Measurements from ENCODE around the gene TRIO. TPM values are rescaled to one million over a fixed set of nuclear protein-coding genes. Genes with fewer than 3 reads are reported as not detected.

Gene TRIO
- total and polyA plus RNA-seq, 2 donors (not counting 1 experiment from before 2014, with no cell fraction given), result 134 to 281 TPM

GRCh38 chr5:14395411-14395810, 252.3 kb downstream of the TRIO start:
- peaks cover 21% of the 10 kb centered on the region for H3K36me3 ChIP-seq (ENCODE audit: control insufficient read depth, insufficient read depth, low read length)
- no peak for DNase-seq (ENCODE audit: low read depth in 2 of 2)
- H3K27me3 ChIP-seq (ENCODE audit: control insufficient read depth, insufficient read depth, low read length), result no peaks in the 10 kb centered on the region
- peaks cover 32% of the 10 kb centered on the region for H3K4me1 ChIP-seq (ENCODE audit: control insufficient read depth, extremely low read depth, insufficient read depth, low read length)
- H3K4me3 ChIP-seq (replicated peaks in 1 of 4; ENCODE audit: control extremely low read depth in 1 of 4, insufficient read depth in 1 of 4, low read depth in 3 of 4, low read length in 4 of 4), result no peak overlapping the region
- H2AFZ ChIP-seq (ENCODE audit: low read length), result no peak overlapping the region
- no peaks in the 10 kb centered on the region for H4K20me1 ChIP-seq (ENCODE audit: control insufficient read depth, extremely low read depth, insufficient read depth, low read length)
- no peak overlapping the region for H3K4me2 ChIP-seq (ENCODE audit: extremely low read depth, insufficient read depth, low read length)
- no peak overlapping the region for H3K27ac ChIP-seq (ENCODE audit: insufficient read depth, low read length)
- H3K9ac ChIP-seq (ENCODE audit: insufficient read depth, low read length), result no peak overlapping the region
- peaks cover 3% of the 10 kb centered on the region for H3K79me2 ChIP-seq (ENCODE audit: control insufficient read depth, insufficient read depth, low read length)
- H3K9me3 ChIP-seq (ENCODE audit: control insufficient read depth, insufficient read depth, low read depth, low read length), result no peaks in the 10 kb centered on the region
- TF ChIP-seq CTCF (conservative IDR thresholded peaks at IDR 0.05 in 1 of 2, IDR thresholded peaks at IDR 0.05 in 1 of 2; ENCODE audit: low read depth in 1 of 2, low read length in 2 of 2) (no peak), EZH2 (IDR thresholded peaks at IDR 0.05; ENCODE audit: low read length, missing control alignments) (no peak)

GRCh38 chr5:14396066-14396465, 252.9 kb downstream of the TRIO start:
- Histone ChIP-seq H4K20me1 (ENCODE audit: control insufficient read depth, extremely low read depth, insufficient read depth, low read length) (no peaks in the 10 kb centered on the region), H3K27me3 (ENCODE audit: control insufficient read depth, insufficient read depth, low read length) (no peaks in the 10 kb centered on the region), H3K79me2 (ENCODE audit: control insufficient read depth, insufficient read depth, low read length) (peaks cover 8% of the 10 kb centered on the region), H3K9ac (ENCODE audit: insufficient read depth, low read length) (no peak overlapping the region), H3K4me2 (ENCODE audit: extremely low read depth, insufficient read depth, low read length) (no peak overlapping the region), H3K4me3 (replicated peaks in 1 of 4; ENCODE audit: control extremely low read depth in 1 of 4, insufficient read depth in 1 of 4, low read depth in 3 of 4, low read length in 4 of 4) (no peak overlapping the region), H2AFZ (ENCODE audit: low read length) (no peak overlapping the region), H3K36me3 (ENCODE audit: control insufficient read depth, insufficient read depth, low read length) (peaks cover 20% of the 10 kb centered on the region), H3K4me1 (ENCODE audit: control insufficient read depth, extremely low read depth, insufficient read depth, low read length) (peaks cover 35% of the 10 kb centered on the region), H3K9me3 (ENCODE audit: control insufficient read depth, insufficient read depth, low read depth, low read length) (no peaks in the 10 kb centered on the region), H3K27ac (ENCODE audit: insufficient read depth, low read length) (no peak overlapping the region)
- DNase-seq (ENCODE audit: low read depth in 2 of 2), result no peak
- no peak for TF ChIP-seq EZH2 (IDR thresholded peaks at IDR 0.05; ENCODE audit: low read length, missing control alignments)
- TF ChIP-seq CTCF (conservative IDR thresholded peaks at IDR 0.05 in 1 of 2, IDR thresholded peaks at IDR 0.05 in 1 of 2; ENCODE audit: low read depth in 1 of 2, low read length in 2 of 2), result no peak

GRCh38 chr5:14396737-14397136, 253.6 kb downstream of the TRIO start:
- H3K9ac ChIP-seq (ENCODE audit: insufficient read depth, low read length), result no peak overlapping the region
- DNase-seq (ENCODE audit: low read depth in 2 of 2), result no peak
- H3K36me3 ChIP-seq (ENCODE audit: control insufficient read depth, insufficient read depth, low read length), result peaks cover 21% of the 10 kb centered on the region
- H3K79me2 ChIP-seq (ENCODE audit: control insufficient read depth, insufficient read depth, low read length), result peaks cover 14% of the 10 kb centered on the region
- H3K27ac ChIP-seq (ENCODE audit: insufficient read depth, low read length), result peak overlapping the region; percentile 59
- no peaks in the 10 kb centered on the region for H3K9me3 ChIP-seq (ENCODE audit: control insufficient read depth, insufficient read depth, low read depth, low read length)
- H2AFZ ChIP-seq (ENCODE audit: low read length), result no peak overlapping the region
- H4K20me1 ChIP-seq (ENCODE audit: control insufficient read depth, extremely low read depth, insufficient read depth, low read length), result no peaks in the 10 kb centered on the region
- no peak overlapping the region for H3K4me3 ChIP-seq (replicated peaks in 1 of 4; ENCODE audit: control extremely low read depth in 1 of 4, insufficient read depth in 1 of 4, low read depth in 3 of 4, low read length in 4 of 4)
- H3K27me3 ChIP-seq (ENCODE audit: control insufficient read depth, insufficient read depth, low read length), result no peaks in the 10 kb centered on the region
- no peak overlapping the region for H3K4me2 ChIP-seq (ENCODE audit: extremely low read depth, insufficient read depth, low read length)
- no peak for TF ChIP-seq CTCF (conservative IDR thresholded peaks at IDR 0.05 in 1 of 2, IDR thresholded peaks at IDR 0.05 in 1 of 2; ENCODE audit: low read depth in 1 of 2, low read length in 2 of 2)
- TF ChIP-seq EZH2 (IDR thresholded peaks at IDR 0.05; ENCODE audit: low read length, missing control alignments), result no peak
- peaks cover 37% of the 10 kb centered on the region for H3K4me1 ChIP-seq (ENCODE audit: control insufficient read depth, extremely low read depth, insufficient read depth, low read length)
